ENCODE results near the gene SORL1.
"Not testable (repeated sequence)": the region's sequence is repeated elsewhere in the genome, so short reads cannot be mapped to it uniquely, and the experiment has no call there.

Gene SORL1, protein sequence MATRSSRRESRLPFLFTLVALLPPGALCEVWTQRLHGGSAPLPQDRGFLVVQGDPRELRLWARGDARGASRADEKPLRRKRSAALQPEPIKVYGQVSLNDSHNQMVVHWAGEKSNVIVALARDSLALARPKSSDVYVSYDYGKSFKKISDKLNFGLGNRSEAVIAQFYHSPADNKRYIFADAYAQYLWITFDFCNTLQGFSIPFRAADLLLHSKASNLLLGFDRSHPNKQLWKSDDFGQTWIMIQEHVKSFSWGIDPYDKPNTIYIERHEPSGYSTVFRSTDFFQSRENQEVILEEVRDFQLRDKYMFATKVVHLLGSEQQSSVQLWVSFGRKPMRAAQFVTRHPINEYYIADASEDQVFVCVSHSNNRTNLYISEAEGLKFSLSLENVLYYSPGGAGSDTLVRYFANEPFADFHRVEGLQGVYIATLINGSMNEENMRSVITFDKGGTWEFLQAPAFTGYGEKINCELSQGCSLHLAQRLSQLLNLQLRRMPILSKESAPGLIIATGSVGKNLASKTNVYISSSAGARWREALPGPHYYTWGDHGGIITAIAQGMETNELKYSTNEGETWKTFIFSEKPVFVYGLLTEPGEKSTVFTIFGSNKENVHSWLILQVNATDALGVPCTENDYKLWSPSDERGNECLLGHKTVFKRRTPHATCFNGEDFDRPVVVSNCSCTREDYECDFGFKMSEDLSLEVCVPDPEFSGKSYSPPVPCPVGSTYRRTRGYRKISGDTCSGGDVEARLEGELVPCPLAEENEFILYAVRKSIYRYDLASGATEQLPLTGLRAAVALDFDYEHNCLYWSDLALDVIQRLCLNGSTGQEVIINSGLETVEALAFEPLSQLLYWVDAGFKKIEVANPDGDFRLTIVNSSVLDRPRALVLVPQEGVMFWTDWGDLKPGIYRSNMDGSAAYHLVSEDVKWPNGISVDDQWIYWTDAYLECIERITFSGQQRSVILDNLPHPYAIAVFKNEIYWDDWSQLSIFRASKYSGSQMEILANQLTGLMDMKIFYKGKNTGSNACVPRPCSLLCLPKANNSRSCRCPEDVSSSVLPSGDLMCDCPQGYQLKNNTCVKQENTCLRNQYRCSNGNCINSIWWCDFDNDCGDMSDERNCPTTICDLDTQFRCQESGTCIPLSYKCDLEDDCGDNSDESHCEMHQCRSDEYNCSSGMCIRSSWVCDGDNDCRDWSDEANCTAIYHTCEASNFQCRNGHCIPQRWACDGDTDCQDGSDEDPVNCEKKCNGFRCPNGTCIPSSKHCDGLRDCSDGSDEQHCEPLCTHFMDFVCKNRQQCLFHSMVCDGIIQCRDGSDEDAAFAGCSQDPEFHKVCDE (N-terminal part only)

DNA sequence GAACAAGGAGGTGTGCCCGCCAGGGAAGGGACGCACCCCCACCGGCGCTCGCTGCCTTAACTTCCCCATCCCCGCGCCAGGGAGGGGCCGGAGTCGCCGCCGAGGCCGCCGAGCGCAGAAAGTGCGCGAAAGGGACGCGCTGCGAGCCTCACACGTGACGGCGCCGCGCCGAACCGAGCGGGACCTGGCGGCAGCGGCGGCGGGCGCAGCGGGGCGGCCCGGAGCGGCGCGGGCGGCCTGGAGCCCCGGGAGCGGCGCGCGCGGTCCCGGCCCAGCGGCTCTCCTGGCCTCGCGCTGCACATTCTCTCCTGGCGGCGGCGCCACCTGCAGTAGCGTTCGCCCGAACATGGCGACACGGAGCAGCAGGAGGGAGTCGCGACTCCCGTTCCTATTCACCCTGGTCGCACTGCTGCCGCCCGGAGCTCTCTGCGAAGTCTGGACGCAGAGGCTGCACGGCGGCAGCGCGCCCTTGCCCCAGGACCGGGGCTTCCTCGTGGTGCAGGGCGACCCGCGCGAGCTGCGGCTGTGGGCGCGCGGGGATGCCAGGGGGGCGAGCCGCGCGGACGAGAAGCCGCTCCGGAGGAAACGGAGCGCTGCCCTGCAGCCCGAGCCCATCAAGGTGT is at the start of gene SORL1:
Gene SORL1 (plus strand): TSS at position 329 of the 623 bp plus-strand sequence. CDS start 18 bp downstream, at position 347.
- peak; percentile 64 for DNase-seq (ENCODE audit: low spot score)

DNA sequence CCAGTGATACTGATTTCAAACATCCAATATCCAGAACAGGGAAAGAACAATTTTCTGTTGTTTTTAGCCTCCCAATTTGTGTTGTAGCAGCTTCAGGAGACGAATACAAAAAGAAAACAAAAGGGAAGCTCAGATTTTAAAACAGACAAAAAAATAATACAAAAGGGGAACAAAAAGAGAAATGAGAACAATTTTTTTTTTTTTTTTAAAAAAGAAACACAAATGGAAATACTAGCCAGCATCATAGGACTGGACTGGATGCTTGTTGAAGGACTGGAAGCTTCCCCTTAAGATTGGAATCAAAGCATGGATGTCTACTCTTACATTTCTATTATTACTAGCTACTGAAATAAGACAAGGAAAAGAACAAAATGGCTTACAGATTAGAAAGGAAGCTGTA is 46.5 kb upstream of the SORL1 start:
- DNase-seq (ENCODE audit: low spot score), result no peak

DNA sequence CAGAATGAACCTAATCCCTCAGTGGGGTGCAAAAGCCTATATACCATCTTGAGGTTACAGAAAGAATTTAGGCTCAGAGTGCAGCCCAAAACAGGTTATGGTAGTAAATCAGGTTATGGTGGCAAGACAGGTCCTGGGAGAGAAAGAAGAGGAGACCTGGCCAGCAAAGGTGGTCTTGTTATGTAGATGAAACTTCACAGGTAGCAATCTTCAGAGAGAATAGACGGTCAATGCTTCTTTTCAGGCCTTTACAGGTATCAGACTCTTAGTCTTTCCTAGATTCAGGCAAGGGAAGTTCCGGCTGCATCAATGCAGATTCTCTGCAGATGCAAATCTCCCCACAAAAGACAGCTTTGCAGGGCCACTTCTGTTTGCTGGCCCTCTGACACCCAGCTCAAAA is 45.8 kb upstream of the SORL1 start:
- DNase-seq (ENCODE audit: low spot score), result no peak

DNA sequence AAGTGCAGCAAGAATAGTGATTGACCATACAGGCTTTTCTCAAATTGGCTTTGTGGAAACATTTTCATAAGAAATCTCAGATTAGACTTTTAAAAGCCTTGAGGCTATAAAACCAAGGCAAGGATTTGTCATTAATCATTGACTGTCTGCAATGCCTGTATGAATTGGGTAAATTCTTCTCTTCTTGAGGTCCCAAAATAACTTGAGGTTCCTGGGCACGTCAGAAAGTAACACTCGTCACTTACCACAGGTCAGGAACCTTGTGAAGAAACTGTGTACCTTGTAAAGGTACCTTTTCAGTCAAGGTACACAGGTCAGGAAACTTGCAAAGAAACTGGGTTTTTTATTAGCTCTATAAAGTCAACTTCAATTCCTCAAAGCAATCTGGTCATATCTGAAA is 43.3 kb upstream of the SORL1 start:
- no peak for DNase-seq (ENCODE audit: low spot score)

DNA sequence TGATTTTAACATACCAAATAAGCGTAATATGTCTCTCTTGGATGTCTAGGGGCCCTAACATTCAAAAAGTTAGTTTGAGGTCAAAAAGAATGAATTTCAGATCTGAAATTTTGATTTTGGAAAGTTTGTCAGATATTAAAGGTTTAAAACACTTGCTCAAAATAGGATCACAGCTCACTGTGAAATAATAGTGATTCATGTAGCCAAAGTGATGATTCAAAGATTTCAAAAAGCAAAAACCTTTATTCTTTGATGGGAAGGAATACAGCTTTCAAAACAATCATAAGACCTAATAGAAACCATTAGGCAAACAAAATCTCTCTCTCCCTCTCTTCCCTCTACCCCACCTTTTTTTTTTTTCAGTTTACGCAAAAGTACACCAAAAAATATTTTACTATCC is 42.1 kb upstream of the SORL1 start:
- not testable (repeated sequence) for DNase-seq (ENCODE audit: low spot score)

DNA sequence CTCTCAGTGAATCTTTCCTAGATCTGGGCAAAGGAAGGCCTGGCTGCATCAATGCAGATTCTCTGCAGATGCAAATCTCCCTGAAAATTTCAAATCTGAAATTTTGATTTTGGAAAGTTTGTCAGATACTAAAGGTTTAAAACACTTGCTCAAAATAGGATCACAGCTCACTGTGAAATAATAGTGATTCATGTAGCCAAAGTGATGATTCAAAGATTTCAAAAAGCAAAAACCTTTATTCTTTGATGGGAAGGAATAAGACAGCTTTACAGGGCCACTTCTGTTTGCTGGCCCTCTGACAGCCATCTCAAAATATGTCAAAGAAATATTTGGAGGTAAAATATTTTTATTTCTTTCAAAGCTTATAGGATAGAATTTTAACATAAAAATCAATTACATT is 40.8 kb upstream of the SORL1 start:
- DNase-seq (ENCODE audit: low spot score), result not testable (repeated sequence)

DNA sequence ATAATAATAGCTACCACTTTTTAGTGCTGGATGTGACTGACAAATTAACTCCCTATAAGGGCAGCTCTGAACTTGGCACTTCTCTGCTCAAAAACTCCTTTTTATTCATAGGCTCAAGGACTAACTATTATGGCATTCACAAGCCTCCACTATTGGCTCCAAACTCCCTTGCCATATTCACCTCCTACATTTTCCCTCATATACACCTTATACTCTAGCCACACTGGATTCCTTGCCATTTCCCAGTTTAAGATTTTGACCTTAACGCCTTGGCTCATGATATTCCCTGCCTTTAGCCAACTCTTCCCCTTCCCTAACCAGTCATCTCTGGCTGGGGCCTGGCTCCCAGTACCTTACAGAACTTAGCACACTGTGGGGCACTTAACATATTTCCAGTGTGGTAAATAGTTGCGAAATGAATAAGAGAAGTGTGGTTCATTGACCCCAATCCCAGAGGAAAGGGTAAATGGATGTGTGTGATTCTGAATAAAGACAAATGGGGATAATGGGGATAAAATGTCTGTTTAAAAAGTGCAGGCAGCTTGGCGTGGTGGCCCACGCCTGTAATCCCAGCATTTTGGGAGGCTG is 40.0 kb upstream of the SORL1 start:
- no peak for DNase-seq (ENCODE audit: low spot score)

DNA sequence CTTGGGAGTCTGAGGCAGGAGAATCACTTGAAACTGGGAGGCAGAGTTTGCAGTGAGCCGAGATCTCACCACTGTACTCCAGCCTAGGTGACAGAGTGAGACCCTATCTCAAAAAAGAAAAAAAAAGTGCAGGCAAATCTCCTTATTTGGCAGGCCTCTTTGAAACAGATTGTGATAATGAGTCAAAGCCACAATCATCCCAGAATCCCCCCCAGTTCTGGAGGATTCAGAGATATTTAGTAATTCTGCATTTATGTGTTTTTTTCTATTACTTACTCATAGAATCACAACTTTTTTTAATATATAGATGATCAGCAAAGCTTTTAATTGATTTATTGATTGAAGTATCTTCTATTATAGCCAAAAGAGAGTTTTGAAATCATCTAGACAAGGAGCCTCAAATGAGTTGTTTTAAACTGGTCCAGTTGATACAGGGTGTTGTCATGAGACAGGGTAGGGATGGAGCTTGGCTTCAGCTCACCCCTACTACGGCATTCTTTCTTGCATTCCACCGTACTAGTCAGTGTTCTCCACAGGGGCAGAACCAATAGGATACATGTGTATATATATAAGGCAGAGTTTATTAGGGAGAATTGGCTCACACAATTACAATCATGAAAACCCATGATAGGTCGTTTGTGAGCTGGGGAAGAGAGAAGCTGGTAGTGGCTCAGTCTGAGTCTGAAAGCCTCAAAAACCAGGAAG is 39.3 kb upstream of the SORL1 start:
- DNase-seq (ENCODE audit: low spot score), result no peak

DNA sequence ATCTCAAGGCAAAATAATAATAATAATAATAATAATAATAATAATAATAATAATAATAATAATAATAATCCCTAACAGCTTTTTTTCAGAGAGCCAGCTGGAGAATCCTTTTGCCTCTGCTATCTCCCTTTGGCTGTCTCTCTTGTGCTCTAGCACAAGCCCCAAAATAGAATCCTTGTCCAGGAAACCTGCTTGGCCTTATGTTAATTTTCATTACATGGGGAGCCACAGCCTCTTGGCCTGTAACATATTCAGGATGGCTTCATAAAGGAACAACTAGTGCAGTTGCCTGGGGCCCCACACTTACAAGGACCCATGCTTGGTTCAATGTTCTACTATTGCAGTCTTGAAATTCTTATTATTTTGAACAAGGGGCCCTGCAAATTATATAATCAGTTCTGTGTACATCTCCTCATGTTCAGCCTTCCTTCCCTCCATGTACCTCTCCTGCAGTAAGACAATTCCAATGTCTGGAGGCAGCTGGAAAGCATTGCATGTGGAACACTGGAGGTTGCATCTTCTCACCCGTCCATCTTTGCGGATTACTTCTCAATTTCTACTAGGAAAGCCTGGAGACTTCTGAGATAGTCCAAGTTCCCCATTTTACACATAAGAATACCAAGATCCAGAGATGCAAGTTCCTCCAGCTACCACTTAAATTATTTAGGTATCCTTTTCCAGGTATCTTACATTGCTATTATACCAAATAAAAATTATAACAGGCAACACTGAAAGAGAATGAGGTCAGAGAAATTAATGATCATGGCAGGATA is 37.8 kb upstream of the SORL1 start:
- DNase-seq (ENCODE audit: low spot score), result no peak

DNA sequence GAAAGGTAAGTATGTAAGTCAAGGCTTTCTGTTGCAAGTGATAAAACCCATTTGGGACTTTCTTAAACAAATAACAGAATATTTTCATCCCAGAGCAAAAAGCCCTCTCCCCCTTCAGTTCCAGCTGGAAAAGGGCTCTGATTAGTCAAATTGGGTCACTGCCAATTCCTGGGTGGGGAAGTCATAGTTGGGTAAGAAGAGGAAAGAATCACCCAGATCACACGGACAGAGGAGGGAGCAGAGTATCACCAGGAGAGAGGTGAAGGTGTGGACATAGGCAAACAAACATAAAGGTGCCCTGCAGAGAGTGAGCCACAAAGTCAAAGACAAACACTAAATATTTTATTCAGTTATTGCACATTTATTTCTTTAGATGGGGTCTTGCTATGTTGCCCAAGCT is 36.3 kb upstream of the SORL1 start:
- DNase-seq (ENCODE audit: low spot score), result no peak

DNA sequence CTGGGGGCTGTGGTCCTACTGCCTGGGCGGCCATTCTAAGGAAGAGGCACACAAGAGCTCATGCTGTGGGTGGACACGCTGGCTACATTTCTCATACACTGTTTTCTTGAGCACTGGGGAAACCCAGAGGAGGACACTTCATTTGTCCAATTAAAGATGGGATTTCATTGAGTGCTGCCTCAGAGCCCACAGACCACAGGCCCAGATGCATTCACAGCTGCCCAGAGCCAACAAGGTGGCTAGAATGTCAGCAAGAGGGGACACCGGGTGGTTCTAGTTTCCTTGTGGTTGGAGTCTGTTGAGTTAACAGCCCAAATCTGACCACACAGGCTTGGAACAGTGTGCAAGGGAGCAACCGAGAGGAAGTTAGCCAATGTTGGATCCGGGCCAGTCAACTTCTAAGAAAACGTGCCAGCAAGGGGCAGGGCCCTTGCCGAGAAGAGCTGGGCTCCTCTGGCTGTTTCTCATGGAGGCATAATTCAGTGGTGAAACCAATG is 35.0 kb upstream of the SORL1 start:
- DNase-seq (ENCODE audit: low spot score), result no peak

DNA sequence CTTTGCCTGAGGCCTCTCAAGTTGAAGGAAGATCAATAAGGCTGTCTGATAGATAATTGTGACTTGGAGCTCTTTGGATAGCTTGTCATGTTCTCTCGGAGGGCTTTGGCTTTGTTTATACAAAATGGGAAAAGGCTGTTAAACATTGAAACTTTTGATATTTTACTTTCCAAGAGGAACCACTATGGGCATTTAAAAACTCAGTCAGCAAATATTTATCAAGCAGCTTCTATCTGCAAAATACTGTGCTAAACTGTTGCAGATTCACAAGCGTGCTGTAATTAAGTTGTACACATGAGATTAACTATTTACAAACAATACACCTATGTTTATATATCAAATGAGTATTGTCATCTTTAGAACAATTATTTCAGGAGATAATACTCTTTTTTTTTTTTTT is 34.5 kb upstream of the SORL1 start:
- no peak for DNase-seq (ENCODE audit: low spot score)

DNA sequence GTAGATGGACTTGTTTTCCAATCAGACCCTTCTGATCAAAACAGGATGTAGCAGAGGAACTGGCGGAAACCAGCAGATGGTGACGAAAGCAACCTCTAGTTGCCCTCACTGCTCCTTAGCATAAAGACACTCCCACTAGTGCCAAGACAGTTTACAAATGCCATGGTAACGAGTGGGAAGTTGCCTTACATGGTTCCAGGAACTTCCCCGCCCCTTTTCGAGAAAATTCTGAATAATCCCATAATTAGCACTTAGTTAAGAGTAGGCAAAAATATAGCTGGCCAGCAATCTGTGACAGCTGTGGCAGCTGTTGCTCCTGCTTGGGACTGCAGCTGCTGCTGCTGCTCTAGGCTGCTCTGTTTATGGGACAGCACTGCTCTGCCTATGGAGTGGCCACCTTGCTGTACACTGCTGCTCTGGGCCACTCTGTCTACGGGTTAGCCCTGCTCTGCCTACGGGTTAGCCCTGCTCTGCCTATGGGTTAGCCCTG is 33.4 kb upstream of the SORL1 start:
- peak; percentile 74 for DNase-seq (ENCODE audit: low spot score)

DNA sequence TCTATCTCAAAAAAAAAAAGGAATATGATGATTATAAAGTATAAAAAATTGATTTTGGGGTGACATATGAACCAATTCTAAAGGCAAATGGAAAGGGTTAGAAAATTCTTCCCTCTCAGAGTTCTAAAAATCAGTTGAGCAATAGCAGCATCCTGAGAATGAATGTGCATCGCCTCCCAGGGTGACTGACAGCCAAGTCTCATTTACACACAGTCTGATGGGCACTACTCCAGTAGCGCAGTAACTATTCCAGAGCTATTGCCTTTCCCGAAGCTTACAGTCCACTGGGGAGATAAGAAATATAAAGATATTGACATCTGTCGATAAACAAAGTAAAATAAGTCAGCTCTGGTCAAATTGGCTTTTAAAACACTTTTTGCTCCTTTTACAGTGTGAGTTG is 32.3 kb upstream of the SORL1 start:
- DNase-seq (ENCODE audit: low spot score), result no peak

DNA sequence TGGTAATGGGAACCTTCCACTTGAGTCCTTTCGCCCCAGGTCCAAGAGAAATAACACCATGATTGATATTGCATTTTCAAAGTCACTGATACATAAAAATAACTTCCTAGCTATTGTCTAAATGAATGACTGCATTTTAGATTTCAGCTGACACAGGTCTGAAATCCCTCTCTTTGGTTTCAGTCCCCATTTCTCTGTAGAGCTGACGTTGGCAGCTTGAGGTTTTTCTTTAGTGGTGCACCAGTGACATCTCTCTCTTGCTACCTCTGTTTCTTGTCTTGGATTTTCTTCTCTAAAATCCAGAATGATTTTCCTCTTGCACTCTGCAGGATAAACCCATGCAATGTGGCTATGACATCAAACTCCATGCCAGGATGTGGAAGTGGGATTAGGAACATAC is 31.7 kb upstream of the SORL1 start:
- DNase-seq (ENCODE audit: low spot score), result no peak

DNA sequence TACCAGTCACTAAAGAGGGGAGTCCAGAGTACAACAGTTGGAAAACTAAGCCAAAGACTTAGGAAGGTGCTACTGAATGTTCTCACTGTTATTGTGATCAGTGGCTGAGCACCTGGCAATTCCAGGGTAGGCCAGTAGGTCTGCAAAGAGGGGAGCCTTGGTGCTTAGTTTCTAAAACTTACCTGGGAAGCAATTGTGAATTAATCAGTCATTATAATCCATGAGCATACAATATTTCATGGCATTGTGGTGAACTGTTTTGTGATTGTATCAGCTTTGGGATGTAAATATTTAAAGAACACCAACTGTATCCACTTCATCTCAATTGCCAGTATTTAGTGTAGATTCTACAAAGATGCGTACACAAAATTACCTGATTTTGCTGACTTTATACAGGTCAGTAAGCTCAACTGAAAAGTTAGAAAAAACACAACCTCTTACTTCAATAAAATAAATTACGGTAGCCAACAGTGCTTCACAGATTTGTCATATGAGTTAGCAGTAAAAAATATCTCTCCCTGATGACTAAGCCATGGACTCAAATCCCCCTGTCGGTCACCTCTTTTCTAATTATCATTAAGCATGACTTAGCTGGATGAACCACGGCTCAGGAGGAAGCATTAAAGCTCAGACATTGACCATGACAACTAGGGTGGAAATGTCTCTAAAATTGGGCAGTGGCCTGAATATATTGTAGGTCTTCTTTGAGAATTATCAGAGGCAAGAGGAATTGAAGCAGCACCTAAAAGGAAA is 30.8 kb upstream of the SORL1 start:
- DNase-seq (ENCODE audit: low spot score), result no peak

DNA sequence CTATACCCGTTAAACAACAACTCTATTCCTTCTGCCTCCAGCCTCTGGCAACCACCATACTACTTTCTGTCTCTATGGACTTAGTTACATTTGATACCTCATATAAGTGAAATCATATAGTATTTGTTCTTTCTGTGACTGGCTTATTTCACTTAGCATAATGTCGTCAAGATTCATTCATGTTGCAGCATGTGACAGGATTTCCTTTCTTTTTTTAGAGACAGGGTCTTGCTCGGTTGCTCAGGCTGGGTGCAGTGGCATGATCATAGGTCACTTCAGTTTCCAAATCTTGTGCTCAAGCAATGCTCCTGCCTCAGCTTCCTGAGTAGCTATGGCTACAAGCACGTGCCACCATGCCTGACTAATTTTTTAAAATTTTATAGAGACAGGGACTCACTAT is 29.4 kb upstream of the SORL1 start:
- DNase-seq (ENCODE audit: low spot score), result no peak

DNA sequence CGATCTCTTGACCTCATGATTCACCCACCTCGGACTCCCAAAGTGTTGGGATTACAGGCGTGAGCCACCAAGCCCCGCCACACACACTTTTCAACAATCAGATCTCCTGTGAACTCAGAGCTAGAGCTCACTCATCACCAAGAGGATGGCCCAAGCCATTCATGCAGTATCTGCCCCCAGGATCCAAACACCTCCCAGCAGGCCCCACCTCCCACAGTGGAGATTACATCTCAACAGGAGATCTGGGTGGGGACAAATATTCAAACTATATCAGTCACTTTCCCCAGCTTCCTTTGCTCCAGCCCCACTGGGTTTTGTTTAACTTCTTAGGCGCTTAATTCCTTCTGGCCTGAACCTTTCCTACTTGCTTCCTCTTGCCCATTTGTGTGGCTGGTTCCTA is 26.3 kb upstream of the SORL1 start:
- DNase-seq (ENCODE audit: low spot score), result no peak

All from germinal center (tissue), 1 donor.